DMS79 (cell line): ENCODE data around the gene ZNF33A.
"Not testable (repeated sequence)": the region's sequence is repeated elsewhere in the genome, so short reads cannot be mapped to it uniquely, and the experiment has no call there.

Experiments
- DNase-seq: peaks from one replicate; lab custom pipeline; 2025; lab: John Stamatoyannopoulos, UW

The ZNF33A gene

DNA sequence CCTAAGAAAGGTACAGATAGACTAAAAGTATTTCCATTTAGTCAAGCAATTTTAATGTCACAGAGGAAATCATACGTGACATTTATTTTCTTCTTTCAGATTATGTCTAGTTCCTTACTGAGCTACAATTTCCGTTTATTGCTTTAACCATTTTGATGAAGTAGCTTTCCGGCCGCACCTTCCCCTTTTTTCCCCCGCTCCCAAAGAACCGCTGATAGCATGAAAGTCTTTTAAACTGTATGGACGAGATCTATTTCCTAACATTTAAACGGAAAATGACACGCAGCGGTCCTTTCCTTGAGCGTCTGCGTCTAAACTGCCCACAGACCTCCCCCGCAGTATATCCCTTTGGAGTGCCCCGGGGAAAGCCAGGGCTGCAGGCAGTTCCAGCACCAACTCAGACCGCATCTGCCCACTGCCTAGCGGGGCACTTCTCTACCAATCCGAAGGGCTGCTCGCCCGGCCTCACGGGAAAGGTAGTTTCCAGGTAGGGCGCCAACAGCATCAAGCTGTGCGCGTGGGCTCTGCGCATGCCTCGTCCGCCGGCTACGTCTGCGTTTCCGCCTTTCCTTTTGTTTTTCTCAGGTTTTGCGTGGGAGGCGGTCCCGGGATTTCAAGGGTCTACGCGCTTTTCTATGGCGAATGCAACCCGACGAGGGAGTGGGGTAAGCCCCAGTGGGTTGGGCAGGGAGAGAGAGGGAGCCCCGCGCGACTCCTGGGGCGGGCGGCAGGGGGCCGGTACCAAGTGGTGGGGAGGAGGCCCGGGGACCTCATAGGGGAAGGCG, at the start of gene ZNF33A:
Gene ZNF33A, plus strand, starts transcription at position 557 of the 785 bp plus-strand sequence. CDS start 1,667 bp downstream, outside the sequence.
- DNase-seq, result peak; percentile 57

- DNase-seq, result no peak
Measured at GRCh38 chr10:37965006-37965405, 45.5 kb upstream of the ZNF33A start.

- no peak for DNase-seq
Measured at GRCh38 chr10:37972396-37972795, 38.1 kb upstream of the ZNF33A start.

DNA sequence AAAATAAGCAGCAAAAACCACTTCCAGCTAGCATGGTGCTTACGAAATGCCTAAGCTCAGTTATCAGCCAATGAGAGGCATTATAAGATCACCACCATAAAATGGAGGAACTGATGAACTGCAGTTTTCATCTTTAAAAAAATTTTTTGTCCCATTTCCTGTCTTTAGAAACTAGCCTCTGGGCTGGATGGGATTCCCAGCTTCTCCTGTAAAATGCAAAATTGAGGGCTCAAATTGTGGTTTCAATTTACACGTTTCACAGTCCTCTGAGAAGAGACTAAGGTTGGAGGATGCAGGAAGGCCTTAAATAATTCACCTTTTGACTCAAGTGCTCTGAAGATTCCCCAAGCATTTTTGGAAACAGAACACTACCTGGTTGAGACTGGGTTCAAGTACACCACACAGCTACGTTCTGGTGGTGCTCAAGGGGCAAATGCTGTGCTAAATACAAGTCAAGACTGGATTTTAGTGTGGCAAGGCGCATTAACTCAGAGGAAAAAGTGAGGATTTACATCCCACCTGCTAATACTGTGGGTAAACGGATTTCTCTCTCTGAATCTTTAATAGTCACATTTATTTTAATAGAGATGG, 35.0 kb upstream of the ZNF33A start:
- no peak for DNase-seq

GRCh38 chr10:37976091-37976879, 34.2 kb upstream of the ZNF33A start, which contains the start of gene ZNF25:
Gene ZNF25 (minus strand): TSS chr10:37976647. CDS start chr10:37971722, 4,925 bp downstream.
- peak; percentile 84 for DNase-seq

DNA sequence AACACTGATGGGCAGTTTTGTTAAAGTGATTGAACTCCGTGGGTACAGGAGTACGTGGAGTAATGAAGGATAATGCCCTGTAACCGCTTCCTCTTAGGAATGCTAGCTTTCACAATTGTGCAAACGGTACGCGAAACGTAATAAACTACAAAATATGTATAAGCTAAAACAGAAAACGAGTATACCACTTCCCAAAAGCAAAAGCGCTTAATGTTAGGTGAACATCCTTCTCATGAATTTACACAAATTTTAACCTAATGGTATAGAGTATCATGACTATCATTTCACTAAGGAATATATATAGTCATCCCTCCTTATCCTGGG, 33.6 kb upstream of the ZNF33A start:
- DNase-seq, result no peak

DNA sequence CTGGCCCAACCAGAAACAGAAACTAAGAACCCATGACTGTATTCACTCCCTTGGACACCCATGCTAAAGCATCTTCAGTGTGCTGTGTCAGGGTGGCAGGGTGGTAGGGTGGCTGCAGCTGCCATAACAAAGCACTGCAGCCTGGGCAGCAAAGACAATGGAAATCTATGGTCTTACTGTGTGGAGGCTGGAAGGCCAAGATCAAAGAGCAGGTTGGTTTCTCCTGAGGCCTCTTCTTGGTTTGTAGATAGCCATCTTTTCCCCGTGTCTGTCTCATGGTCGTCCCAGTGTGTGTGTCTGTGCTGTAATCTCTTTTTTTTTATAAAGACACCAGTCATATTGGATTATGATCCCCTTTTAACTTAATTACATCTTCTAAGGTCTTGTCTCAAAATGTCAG, 18.8 kb upstream of the ZNF33A start:
- no peak for DNase-seq

DNA sequence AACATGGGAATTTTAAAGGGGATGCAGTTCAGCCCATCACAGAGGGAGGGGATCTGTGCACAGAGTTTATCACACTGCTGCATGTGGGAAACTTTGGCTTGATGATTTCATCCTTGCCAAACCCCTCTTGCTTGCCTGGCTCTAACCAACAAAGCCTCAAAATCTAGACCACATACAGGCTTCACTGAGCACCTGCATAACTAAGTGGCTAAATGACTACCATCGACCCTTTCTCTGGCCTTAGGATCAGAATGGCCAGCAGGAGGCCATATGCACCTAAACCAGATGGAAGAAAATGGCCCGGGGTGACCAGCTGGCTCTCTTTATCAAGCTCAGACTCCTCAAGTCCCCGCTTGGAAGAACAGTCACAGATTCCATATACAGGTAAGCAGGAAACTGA, 18.4 kb upstream of the ZNF33A start:
- no peak for DNase-seq

- DNase-seq, result not testable (repeated sequence)
Measured at GRCh38 chr10:37998920-37999319, 11.6 kb upstream of the ZNF33A start.

GRCh38 chr10:38000474-38000873, 10.0 kb upstream of the ZNF33A start:
- DNase-seq, result not testable (repeated sequence)

- no peak for DNase-seq
Measured at GRCh38 chr10:38003026-38003425, 7.4 kb upstream of the ZNF33A start.

- no peak for DNase-seq
Measured at GRCh38 chr10:38003588-38003987, 6.9 kb upstream of the ZNF33A start.

DNA sequence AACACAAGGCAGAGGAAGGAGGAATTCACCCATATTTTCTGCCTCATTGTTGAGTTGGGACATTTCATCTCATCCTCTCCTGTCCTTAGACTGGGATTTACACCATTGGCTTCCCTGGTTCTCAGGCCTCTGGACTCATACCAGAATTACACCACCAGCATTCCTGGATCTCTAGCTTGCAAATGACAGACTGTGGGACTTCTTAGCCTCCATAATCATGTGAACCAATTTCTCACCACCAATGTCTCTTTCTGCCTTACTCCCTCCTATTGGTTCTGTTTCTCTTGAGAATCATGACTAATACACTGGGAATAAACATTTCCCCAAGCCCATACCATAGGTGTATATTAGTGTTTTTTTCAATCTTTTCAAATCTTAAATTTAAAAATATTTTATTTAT, 2.9 kb upstream of the ZNF33A start:
- no peak for DNase-seq

DNA sequence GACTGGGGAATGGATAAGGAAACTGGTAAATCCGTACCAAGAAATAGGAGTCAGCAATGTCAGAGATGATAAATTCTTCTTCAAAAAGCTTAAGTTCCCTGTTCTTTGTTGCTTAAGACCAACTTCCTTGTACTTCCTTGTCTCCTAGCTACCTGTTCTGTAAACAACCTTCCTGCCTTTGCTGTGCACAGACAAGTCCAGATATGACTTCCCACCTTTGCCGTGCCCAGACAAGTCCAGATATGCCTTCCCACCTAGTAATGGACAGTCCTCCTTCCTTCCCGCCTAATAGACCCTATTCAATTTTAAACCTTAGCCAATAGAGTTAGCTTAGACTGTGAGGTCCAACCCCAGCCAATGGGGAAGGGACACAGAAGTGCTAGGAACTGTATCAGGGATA, 2.5 kb upstream of the ZNF33A start:
- no peak for DNase-seq

- DNase-seq, result no peak
Measured at GRCh38 chr10:38016354-38016753, 5.9 kb downstream of the ZNF33A start.

GRCh38 chr10:38019124-38019523, 8.6 kb downstream of the ZNF33A start:
- not testable (repeated sequence) for DNase-seq

DNA sequence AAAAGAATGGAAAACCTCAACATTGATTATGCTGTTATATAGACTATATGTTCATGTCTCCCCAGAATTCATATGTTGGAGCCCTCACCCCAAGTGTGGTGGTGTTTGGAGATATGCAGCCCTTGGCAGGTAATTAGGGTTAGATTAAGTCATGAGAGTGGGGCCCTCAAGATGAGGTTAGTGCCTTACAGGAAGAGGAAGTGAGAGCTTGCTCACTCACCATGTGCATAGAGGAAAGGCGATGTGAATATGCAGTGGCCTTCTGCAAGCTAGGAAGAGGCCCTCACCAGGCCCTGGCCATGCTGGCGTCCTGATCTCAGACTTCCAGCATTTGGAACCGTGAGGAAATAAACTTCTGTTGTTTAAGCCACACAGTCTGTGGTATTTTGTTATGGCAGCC, 14.8 kb downstream of the ZNF33A start:
- DNase-seq, result no peak

GRCh38 chr10:38027986-38028385, 17.5 kb downstream of the ZNF33A start:
- DNase-seq, result no peak

DNA sequence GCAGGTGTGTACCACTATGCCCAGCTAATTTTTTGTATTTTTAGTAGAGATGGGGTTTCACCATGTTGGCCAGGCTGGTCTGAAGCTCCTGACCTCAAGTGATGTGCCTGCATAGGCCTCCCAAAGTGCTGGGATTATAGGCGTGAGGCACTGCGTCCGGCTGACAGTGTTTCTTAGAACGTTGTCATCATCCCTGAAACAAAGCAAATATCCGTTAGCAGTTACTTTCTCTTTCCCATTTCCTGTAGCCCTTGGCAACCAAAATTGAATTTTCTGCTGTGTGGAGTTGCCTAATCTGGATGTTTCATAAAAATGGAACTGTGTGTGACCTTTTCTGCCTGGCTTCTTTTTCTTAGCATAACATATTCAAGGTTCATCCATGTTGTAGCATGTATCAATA, 22.4 kb downstream of the ZNF33A start:
- no peak for DNase-seq

DNA sequence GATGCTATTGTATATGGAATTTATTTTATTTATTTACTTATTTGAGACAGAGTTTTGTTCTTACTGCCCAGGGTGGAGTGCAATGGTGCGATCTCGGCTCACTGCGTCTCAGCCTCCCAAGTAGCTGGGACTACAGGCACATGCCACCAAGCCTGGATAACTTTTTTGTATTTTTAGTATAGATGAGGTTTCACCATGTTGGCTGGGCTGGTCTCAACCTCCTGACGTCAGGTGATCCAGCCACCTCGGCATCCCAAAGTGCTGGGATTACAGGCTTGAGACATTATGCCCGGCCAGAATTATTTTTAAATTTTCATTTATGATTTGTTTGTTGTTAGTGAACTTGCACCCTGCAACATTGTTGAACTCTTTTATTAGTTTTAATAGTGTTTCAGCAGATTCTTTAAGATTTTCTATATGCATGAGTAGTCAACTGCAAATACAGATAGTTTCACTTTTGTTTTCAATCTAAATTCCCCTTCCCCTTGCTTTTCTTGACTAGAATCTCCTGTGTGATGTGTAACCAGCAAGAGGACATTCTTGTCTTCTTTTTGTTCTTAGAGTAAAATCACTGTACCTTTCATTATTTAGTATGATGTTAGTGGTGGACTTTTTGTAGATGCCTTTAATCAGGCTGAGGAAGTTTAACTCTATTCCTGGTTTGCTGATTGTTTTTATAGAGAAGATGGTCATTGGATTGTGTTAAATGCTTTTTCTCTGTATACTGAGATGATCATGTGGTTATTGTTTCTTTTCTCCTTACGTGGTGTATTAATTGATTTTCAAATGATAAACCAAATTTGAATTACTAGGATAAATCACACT, 27.8 kb downstream of the ZNF33A start:
- no peak for DNase-seq

DNA sequence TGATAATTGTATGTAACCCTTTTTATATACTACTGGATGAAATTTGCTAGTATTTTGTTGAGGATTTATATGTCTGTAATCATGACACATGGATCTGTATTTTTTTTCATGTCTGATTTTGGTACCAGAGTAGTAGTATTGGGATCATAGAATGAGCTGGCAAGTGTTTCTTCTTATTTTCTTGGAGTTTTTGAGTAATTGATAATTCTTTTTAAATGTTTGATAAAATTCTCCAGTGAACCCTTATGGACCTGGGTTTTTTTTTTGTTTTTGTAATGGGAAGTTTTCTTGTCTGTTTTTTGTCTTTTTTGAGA, 28.4 kb downstream of the ZNF33A start:
- DNase-seq, result no peak

GRCh38 chr10:38043516-38043915, 33.0 kb downstream of the ZNF33A start:
- no peak for DNase-seq
